GM21381 (cell line): ENCODE measurements around the gene RNH1.

Experiments
- ATAC-seq: cut with Tn5 transposase; IDR thresholded peaks from one replicate; pipeline ENCODE4 v1.9.1; 2021; ENCODE audit warnings: mild to moderate bottlenecking, moderate library complexity; ENCODE audit not compliant: unreplicated experiment

The RNH1 gene

DNA sequence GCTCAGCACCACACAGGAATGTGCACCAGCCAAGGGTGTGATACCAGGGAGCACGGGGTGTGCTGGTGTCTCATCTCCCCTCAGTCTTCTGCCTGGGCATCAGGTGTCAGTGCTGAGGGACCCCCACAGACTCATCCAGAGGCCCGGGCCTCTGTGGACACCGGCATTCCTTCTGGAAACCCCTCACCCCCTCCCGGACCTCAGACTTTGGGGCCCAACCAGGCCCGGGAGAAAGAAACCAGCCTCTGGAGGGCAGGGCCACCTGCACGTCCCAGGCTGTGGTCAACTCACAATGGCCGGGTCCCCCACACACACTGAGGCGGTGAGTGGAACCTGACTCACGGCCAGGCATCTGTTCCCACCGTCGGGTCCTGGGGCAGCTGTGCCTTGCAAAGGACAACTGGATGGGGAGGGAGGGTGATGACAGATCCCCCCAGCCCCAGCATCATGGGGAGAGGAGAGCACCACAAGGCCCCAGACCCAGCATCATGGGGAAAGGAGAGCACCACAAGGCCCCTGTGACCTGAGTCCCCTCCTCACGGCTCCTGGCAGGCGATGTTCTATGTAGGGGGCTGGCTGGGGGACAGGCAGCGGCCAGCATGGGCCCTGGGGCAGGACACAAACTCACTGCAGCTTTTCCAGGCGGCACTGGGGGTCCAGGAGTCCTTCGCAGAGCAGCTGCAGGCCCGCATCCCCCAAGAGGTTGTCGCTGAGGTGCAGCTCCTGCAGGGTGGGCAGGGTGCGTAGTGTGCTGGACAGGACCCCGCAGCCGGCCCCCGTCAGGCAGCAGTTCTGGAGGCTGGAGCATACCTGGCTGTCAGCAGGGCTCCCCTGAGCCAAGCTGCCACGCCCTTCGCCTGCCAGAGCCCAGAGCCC, 7.6 kb downstream of the RNH1 start:
- ATAC-seq: no peak

GRCh38 chr11:498297-499181, 8.5 kb downstream of the RNH1 start:
- no peak for ATAC-seq

DNA sequence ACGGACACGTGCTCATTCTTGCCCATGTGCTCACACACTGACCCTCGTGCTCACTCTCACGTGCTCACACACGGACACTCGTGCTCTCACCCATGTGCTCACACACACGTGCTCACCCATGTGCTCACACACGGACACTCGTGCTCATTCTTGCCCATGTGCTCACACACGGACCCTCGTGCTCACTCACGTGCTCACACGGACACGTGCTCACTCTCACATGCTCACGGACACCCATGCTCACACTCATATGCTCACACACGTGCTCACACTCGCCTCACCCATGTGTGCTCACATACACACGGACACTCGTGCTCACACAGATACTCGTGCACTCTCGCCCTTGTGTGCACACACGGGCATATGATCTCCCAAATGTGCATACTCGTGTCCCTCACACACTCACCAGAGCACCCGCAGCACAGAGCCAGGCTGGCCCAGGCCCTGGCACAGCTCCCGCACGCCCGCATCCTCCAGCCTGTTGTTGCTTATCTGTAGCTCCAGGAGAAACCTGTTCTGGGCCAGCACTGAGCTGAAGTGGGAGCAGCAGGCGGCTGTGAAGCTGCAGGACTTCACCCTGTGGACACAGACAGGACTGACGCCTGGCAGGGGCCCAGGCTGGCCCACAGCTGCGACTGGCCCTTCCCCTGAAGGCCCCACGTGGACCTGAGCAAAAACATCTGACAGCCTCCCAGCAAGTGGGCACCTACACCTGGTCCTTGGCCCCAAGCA, 9.3 kb downstream of the RNH1 start:
- ATAC-seq: no peak

DNA sequence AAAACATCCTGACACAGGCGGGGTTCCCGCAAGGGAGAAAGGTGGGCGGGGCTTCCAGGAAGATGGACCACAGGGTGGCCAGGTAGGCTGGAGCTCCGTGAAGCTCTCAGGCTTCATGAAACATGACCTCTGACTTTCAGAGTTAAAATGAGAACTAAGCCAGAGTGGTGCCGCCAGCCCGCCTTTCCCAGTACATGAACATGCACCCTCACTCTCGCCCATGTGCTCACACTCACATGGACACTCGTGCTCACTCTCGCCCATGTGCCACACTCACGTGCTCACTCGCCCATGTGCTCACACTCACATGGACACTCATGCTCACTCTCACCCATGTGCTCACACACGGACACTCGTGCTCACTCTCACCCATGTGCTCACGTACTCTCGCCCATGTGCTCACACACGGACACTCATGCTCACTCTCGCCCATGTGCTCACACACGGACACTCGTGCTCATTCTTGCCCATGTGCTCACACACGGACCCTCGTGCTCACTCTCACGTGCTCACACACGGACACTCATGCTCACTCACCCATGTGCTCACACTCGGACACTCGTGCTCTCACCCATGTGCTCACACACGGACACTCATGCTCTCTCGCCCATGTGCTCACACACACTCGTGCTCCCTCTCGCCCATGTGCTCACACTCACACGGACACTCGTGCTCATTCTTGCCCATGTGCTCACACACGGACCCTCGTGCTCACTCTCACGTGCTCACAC, 10.0 kb downstream of the RNH1 start:
- ATAC-seq: no peak

DNA sequence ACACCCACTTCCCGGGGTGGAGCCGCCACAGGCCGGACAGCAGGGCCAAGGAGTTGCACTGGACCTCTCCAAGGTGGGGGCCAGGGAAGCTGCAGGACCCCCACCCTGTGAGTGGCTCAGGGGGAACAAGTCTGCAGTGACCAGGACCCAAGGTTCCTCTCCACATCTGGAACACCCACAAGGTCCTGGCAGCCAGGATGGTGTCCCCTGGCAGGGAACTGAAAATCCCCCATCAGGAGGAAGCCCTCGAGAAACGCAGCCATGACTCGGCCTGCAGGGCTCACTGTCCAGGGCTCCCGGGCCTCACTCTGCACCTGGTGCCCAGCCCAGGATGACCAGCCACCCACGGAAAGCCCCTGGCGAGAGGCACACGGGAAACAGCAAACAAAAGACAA, 11.5 kb downstream of the RNH1 start:
- ATAC-seq: no peak

GRCh38 chr11:494761-495536, 12.1 kb downstream of the RNH1 start:
- no peak for ATAC-seq

DNA sequence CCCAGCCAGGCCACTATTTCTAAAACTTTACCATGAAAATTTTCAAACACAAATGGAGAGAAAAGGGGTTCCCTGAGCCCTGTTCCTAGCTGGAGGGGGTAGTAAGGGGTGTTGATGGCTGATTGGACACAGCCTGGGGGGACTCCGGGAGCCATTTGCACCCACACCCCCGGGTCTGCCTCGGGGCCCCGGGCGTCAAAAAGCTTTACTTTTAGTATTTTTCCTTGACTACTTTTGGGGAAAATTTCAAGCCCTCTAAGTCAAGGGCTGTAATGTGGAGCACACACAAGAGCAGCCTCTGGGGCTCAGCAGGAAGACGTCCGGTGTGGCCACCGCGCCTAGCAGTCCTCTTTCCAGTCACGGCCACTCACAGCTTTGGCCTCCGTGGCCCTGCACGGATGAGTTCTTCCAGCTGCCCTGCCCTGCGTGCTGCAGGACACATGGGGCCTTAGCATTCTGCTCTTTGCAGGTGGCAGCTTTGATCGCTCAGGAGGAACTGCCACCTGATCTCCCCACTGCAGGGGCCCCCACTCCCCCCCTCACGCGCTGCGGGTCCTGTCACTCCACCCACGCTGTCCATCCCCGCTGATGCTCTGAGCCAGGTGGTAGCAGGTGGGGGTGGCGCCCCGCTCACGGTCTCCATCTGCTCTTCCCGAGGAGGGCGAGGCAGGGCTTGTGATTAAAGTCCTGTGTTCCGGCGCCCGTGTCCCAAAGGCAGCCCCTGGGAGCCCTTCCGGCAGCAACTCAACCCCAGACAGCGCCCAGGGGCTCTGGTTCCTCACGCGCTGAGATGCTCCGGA, 14.4 kb downstream of the RNH1 start:
- no peak for ATAC-seq

GRCh38 chr11:491358-491757, 15.7 kb downstream of the RNH1 start:
- no peak for ATAC-seq

DNA sequence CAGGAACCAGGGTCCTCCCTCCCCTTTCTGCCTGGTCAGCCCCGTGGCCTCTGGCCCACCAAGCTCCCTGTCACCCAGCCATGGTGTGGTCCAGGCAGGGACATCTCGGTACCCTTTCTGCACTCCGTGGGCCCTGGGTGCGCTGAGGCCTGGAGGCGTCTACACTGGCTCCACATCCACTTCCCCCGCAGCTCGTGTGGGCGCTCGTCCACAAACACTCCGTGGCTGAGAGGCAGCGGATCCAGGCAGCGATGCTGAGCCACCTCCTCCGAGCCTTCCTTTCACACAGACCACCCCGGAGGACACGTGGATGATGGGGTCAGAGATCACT, 16.1 kb downstream of the RNH1 start:
- no peak for ATAC-seq

GRCh38 chr11:490186-490929, 16.7 kb downstream of the RNH1 start:
- ATAC-seq: no peak

DNA sequence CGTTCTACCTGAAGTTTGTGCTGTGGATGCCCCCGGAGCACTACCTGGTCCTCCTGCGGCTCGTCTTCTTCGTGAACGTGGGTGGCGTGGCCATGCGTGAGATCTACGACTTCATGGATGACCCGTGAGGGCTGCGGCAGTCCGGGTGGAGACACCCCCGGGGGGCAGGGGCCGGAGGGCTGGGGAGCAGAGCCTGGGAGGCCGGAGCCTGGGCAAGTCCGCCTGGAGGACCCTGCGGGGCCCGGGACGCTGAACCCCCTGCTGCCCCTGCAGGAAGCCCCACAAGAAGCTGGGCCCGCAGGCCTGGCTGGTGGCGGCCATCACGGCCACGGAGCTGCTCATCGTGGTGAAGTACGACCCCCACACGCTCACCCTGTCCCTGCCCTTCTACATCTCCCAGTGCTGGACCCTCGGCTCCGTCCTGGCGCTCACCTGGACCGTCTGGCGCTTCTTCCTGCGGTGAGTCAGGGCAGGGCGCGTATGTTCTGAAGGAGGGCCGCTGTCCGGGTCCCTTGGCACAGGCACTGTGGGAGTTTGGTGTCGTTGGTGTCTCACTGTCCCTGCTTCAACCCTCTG, 17.3 kb downstream of the RNH1 start:
- no peak for ATAC-seq

DNA sequence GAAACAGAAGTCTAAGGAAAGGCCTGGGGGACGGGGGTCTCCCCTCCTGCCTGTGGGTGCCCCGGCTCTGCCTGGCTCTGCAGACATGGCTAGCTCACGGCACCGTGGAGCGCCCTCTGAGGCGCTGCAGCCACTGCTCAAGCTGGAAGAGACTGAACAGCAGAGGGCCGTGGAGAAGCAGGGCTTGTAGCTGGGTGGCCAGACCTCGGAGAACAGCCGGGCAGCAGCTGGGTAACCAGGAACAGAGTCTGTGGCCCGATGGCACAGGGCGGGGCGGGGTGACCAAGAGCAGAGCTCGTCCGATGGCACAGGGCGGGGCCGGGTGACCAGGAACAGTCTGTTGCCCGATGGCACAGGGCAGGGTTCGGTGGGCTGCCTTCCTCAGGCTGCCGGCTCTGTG, 18.1 kb downstream of the RNH1 start:
- ATAC-seq: no peak

- no peak for ATAC-seq
Measured at GRCh38 chr11:488579-488978, 18.5 kb downstream of the RNH1 start.

- no peak for ATAC-seq
Measured at GRCh38 chr11:488062-488461, 19.0 kb downstream of the RNH1 start.

DNA sequence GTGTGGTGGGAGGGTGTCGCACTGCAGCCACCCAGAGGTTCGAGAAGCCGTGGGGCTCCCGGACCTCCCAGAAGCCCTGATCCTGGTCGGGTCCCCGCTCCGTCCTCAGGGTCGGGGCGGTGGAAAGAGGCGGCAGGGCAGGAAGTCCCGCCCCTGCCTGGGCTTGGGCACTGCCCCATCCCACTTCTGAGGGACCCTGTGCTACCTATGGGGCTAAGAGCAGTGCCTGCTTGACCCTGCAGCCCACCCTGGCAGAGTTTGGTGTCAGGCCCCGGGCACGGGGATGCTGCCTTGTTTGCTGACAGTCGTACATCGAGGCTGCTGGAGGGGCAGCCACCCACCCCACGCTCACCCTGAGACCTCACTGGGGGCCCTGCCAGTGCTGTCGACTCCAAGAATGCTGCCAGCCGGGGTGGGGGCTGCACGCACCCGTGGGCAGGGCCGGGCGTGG, 19.4 kb downstream of the RNH1 start:
- ATAC-seq: no peak

DNA sequence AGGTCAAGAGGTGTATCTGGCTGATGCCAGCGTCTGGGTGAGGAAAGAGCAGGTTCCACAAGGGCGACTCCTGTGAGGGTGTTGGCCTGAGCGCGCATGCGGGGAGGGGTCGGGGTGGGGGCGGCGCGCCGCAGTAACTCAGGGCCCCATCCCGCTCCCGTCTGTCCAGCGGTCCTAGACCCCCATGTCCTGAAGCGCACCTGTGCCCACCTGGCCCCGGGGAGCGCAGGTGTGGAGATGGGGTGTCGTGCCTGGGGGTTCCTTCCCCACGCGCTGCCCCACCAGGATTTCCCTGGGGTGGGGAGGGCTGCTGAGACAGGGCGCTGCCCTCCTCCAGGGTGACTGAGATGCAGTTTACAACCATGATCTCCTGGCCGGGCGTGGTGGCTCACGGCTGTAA, 20.9 kb downstream of the RNH1 start:
- no peak for ATAC-seq

DNA sequence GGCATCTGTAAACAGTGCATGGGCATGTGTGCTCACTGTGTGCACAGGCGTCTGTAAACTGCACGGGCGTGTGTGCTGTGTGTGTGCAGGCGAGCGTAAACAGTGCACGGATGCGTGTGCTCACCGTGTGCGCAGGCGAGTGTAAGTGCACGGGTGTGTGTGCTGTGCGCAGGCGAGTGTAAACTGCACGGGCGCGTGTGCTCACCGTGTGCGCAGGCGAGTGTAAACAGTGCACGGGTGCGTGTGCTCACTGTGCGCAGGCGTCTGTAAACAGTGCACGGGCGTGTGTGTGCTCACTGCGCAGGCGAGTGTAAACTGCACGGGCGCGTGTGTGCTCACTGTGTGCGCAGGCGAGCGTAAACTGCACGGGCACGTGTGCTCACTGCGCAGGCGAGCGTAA, 22.4 kb downstream of the RNH1 start:
- ATAC-seq: no peak

GRCh38 chr11:479311-479710, 27.7 kb downstream of the RNH1 start:
- no peak for ATAC-seq
